Raji (cell line): ENCODE data around the gene CADM4.

Source experiments
- POLR2A ChIP-seq: IDR thresholded peaks from 2 replicates; pipeline ENCODE4 v1.6.1; 2011; ENCODE audit warnings: low read depth, low read length, control low read depth; ENCODE audit not compliant: insufficient read depth

Gene CADM4

DNA sequence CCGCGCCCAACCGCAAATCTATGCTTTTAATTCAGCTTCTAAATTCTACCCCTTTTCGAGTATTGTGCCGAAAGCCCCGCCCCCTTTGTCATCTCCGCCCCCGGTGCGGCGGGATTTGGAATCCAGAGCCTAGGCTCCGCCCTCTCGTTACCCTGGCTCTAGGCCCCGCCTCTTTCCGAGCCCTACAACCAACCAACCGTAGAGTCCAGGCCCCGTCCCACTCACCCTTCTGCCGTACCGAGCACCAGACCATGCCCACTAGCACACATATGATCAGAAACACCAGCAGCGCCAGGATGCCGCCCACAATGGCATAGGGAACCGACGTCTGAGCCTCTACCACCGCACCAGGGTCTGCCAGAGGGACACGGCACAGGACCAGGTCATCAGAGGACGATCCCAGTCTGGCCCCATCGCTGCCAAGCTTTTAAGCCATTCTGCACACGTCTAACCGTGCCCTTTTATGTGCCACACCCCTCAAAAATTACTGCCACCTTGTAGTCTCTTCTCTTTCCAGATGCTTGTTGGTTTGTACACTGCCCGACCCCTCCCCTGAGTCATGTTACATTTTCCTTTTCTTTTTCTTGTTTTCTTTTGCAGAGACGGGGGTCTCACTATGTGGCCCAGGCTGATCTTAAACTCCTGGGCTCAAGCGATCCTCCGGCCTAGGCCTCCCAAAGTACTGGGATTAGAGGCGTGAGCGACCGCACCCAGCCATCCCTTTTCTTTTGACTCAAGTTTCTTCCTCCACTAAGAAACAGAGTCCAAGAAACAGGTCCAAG lies 15.6 kb downstream of the CADM4 start:
- no peak for TF ChIP-seq POLR2A

DNA sequence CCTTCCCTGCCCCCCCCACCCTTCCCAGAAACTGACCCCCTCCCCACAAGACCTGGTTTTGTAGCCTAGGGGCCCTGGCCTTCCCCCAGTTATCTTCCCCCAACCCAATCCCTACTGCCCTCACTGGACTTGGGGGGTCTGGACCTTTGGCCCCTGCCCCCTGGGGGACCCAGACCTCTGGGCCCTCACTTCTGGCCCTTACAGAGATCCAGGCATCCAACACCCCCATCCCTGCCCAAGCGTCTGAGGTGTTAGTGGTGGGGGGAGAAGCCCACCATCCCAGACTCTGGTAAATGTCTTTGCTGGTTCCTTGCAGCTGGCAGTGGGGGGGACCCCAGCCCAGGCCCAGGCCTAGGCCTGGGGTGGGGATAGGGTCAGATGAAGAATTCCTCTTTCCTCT lies 16.7 kb downstream of the CADM4 start:
- TF ChIP-seq POLR2A, result no peak

DNA sequence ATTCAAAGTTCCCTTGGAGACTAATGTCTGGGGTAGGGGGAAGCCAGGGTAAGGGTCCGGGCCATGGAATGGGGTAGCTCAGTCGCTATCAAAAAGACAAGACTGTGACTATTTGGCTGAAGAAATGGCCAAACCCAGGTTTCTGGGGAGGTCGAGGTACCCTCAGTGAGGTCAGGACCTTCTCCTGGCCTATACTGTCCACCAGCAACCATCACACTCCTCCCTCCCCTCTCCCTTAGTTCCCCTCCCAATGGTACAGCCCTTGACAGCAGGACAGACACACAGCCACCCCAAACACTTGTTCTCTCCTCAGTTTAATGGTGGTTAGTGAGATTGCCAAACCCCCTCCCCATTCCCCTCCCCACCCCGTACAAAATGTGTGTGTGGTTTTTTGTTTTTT lies 17.6 kb downstream of the CADM4 start:
- TF ChIP-seq POLR2A, result no peak

DNA sequence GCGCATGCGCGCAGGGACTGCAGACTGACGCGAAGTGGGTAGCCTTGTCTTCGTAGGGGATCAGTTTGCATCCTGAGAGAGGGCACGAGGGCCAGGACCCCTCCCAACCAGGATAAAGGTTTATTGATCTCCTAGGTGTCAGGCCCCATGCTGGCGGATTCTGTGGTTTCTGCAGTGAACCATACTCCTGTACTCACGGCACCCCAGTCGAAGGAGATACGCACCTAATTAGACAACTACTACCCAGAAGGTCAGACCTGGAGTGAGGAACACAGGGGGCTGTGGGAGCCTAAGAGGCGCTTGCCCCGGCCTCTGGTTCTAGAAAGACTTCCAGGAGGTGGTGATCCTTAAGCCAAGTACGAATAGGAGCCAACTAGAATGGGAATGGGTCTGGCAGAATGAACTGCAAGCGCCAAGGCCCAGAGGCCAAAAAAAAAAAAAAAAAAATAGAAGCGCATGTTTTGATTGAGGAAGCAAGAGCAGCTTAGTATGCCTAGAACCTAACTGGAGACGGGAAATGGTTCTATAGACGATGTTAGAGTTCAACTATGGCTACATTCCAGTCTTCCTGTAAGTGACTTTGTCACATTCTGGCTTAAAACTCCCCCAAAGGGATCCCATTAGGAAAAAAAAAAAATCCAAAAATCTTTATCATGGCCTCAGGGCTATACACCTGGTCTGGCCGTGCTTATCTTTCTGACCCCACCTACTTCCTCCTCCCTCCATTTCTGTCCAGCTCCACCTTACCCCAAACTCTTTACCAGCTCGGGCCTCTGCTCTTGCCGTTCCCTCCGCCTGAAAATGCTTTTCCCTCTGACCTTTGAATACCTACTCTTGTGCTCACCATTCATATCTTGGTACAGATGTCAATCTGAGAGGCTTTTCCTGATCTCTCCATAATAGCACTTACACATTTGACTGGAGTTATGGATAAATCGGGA lies 19.3 kb downstream of the CADM4 start:
- no peak for TF ChIP-seq POLR2A

DNA sequence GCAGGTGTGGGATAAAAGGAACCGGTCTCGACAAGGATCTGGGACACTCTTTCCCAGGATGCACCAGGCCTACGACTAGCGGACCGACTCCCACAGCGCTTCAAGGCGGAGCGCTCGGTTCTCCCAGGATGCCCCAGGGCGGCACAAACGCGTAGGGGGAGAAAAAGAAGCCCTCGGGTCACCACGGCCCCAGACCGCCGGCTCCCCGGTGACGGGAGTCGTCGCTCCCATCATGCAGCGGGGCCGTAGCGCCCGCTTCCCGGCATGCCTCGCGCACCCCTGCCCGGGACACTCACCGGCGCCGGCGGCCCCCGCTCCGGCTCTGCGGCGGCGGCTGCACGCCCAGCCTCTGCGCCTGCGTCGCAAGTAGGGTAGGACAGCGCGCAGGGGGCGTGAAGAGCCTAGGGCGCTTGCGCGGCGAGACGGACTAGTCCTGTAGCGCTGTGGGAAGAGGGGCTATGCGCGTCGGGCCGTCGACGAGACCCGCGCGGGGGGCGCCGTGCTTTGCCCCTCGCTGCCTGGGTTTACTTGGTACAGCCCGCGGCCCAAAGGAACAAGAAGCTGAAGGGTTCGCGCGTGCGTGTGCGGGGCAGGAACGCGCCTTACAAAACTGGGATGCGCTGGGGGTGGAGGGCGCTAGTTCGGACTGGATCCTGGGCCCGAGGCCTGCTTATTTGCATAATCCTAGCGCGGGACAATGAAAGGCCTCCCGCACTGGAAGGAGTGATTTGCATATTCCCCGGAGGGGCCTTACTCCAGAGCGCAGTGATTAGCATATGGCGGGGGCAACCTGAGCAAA lies 20.2 kb downstream of the CADM4 start, which contains the start of gene ZNF428:
Gene ZNF428, minus strand, starts transcription at position 368 of the 799 bp plus-strand sequence. CDS start 5,325 bp downstream, outside the sequence.
- TF ChIP-seq POLR2A, result peak; percentile 72

DNA sequence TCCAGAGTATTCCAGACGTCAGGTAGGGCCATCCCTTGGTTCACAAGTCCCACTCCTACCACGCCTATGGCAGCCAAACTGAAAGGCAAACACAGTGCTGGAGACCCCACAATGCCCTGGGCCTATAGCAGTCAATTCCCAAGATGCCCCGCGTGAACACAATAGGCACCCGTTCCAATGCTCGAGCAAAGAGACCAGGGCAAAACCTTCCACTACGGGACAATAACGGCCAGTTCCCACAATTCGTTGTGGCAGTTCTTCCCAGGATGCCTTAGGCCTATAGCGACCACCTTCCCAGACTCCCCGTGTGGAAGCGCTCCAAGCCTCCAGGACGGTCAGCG lies 20.8 kb downstream of the CADM4 start:
- no peak for TF ChIP-seq POLR2A

DNA sequence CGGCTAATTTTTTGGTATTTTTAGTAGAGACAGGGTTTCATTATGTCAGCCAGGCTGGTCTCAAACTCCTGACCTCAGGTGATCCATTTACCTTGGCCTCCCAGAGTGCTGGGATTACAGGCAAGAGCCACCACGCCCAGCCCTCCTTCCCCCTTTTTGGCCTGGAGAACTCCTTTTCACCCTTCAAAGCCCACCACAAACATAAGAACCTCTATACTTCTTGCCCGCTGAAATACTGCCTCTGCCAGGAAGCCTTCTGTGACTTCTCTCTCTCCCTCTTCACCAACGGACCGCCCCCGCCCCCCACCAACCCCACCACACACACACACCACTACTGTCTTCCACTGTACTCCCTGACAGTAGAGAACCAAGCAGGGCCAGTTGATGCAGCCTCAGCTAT lies 22.7 kb downstream of the CADM4 start:
- TF ChIP-seq POLR2A, result no peak

DNA sequence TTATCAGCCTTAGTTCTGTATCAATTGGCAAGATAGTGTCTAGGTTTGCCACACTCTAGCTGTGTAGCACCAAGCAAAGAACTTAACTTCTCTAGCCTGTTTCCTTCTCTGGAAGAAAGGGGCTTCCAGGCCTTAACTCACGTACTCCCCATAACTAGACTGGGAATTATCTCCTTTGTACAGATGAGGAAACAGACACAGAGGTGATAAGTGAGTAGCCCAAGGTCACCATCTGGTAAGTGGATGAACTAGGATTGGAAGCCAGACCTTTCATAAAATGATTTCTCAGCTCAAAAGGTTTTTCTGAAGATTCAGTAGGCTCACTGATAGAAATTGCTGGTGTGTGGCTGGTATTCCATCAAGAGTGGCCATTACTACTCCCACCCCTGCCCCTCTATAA lies 23.3 kb downstream of the CADM4 start:
- no peak for TF ChIP-seq POLR2A

DNA sequence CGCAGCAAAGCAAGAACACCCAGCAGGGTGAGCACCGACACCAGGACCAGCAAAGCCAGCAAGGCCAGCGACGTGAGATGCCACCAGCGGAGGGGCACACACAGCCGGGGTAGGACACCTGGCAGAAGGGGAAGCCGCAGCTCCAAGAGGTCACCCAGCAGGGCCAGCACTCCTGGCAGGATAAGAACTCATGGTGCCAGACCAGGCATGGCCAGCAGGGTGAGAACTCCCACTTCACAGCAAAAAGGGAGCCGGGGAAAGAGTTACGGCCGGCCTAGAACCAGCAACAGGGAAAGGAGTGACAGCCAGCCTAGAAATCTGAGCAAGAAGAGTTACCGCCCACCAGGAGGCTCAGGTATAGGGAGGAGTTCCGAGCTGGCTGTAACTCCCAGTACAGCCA lies 27.3 kb downstream of the CADM4 start:
- TF ChIP-seq POLR2A, result no peak

DNA sequence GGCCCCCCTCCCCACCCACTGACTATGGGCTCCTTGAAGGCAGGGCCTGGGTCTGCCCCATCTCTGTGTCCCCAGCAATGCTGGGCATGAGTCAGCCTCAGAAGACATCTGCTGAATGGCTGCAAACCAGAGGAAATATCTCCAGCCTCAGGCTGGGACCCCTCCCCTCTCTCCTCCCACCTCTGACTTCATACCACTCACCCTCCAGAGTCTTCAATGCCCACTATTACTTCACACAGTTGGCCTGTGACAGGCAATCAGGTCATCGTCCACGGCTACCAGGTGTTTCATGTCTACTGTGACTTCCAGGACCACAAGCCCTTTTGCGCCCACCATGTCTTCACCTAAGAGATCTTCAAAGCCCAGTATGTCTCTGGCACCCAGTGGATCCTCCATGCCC lies 27.9 kb downstream of the CADM4 start, which contains the start of gene SRRM5:
Gene SRRM5, plus strand, starts transcription at position 301 of the 400 bp plus-strand sequence. Its CDS starts 34 bp downstream, at position 335.
- no peak for TF ChIP-seq POLR2A

DNA sequence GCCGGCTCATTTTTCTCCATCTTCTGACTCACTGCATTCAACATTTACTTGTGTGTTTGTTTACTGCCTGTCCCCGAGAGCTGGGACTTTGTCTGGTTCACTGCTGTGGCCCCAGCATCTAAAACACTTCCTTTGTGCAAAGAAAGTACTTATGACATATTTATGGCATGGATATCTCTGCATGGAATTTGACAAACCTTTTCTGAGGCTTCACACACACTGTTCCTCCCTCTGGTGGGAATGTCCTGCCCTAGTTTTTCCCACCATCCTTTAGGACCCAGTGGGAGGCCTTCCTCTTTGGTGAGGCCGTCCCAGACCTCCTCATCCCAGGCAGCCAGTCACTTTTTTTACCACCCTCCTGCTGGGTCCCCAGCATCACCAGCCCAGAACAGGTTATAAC lies 29.2 kb downstream of the CADM4 start:
- TF ChIP-seq POLR2A, result no peak

DNA sequence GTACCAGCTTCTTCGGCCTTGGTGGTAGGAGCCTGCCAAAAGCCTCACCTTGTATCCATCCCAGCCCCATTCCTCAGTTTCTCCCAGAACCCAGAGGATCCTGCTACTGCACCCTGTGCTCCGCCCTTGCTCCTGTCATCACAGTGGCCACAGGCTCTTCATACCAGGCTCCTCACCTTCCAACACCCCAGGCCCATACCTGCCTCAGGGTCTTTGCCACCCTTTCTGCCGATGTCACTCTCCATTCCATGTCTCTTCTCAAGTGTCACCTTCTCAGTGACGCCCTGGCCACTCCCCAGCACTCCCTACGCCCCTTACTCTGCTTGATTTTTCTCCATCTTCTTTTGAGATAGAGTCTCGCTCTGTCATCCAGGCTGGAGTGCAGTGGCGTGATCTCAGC lies 29.8 kb downstream of the CADM4 start:
- no peak for TF ChIP-seq POLR2A

DNA sequence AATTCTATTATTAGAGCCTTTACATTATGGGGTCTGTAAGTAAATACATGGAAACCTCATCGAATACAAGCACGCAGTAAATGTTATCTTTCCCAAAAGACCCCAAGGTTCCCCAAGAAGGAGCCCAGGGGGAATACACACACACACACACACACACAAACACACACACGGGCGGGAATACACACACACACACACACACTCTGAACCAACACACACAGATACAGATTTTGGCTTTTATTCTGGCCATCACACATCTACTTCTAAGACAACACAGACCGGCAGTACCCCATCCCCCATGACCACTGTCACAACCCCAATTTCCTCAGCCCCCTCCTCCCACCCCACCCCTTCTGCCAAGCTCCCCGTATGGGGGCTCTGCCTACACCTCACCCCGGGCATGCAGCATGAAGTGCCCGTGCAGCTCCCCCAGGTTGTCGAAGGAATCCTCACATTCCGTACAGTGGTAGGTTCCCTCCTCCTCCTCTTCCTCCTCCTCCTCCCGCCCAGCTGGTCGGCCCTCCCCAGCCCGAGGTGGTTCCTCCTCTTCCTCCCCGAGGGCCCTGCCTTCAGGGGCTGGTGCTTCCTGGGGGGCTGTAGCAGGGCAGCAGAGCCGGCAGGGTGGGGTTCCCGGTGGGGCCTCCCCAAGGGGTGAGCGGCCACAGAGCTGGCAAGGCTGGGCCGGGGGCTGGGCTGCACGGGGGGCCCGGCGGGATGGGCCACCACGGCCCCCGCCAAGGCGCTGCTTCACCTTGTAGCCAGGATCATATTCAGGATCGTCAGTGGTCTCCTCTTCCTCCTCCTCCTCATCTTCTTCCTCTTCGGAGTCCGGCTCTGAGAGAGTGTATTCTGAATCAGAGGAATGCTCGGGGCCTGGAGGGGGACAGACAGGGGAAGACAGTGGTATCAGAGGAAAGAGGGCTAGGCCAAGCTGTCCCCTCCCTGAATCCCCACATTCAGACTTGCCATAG lies 32.1 kb downstream of the CADM4 start:
- TF ChIP-seq POLR2A, result no peak
